Measurements from ENCODE around the gene UBAC2.
A peak's percentile ranks its signal among the peaks of the same experiment; 100 is the strongest.

The UBAC2 gene

DNA sequence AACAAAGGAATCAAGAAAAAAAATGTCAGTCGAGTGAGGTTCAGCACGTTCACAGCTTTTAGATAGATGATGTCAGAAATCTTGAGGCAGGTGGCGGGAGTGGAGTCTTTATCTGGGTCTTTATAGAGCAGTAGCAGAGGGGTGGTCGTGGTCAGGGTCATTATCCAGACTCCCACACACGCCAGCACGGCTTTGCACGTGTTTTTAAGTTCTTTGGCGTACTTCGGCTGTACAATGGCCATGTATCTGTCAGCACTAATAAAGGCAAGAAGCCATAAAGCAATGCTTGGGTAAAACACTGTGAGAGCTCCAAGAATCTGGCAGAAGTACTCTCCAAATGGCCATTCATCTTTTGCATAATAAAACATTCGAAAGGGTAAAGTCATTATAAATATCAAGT lies 54.6 kb downstream of the UBAC2 start:
- Mint-ChIP-seq H3K27ac (no peak overlapping the region), H3K9me3 (no peaks in the 10 kb centered on the region), H3K4me1 (peaks cover 71% of the 10 kb centered on the region), H3K27me3 (no peaks in the 10 kb centered on the region), H3K36me3 (peaks cover 54% of the 10 kb centered on the region), H3K4me3 (peak overlapping the region; percentile 31)
- DNase-seq, result no peak
- CTCF ChIA-PET, result interaction anchor here (0.7 to 1.7 kb wide), 9 partner anchors 10 to 182 kb away, joined by 3 to 8 read pairs (median 4); no protein-coding TSS in a partner anchor

DNA sequence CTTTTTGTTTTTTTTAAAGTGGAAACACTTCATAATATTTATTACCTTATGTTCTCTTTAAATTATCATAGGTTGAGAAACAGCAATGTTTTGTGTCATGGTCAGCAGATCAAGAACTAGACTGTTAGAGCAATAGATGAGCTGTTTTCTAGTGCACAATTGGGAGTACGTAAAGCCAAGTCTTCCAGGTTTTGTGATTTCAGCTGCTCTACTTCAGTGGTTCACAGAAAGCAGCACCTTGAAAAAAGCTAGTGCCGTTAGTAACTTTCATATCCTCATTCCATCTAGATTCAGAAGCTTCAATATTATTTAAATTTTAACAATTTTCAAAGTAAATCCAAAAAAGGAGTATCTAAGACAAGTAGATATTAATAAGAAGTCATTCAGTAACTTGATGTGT lies 55.6 kb downstream of the UBAC2 start:
- peaks cover 75% of the 10 kb centered on the region for H3K4me1 Mint-ChIP-seq
- peak overlapping the region; percentile 77 for H3K27ac Mint-ChIP-seq
- H3K9me3 Mint-ChIP-seq, result no peaks in the 10 kb centered on the region
- peaks cover 52% of the 10 kb centered on the region for H3K36me3 Mint-ChIP-seq
- no peaks in the 10 kb centered on the region for H3K27me3 Mint-ChIP-seq
- peak overlapping the region; percentile 75 for H3K4me3 Mint-ChIP-seq
- DNase-seq, result no peak
- CTCF ChIA-PET, result interaction anchor here (0.7 to 1.7 kb wide), 9 partner anchors 10 to 451 kb away, joined by 3 to 8 read pairs (median 4); no protein-coding TSS in a partner anchor

DNA sequence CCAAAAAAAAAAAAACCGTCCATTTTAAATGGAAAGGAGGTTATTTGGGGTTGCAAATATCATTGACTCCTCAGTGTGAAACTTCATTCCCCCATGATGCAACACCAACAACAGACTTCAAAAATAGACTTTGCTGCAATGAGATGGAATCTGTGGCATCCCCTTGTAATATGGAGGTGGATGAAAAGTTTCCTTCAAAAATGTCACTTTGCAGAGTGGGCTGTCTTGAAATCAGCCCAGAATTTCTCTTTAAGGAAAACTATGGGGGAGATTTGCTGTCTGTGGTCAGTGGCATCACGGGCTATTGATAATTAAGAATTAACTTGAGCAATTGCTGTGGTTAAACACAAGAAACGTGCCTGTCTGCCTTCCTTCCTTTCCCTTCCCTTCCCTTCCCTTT lies 56.1 kb downstream of the UBAC2 start:
- Mint-ChIP-seq H3K36me3 (peaks cover 50% of the 10 kb centered on the region), H3K9me3 (no peaks in the 10 kb centered on the region), H3K4me1 (peaks cover 73% of the 10 kb centered on the region), H3K27me3 (no peaks in the 10 kb centered on the region), H3K27ac (peak overlapping the region; percentile 77), H3K4me3 (peak overlapping the region; percentile 75)
- no peak for DNase-seq
- CTCF ChIA-PET, result interaction anchor here (0.7 to 1.7 kb wide), 5 partner anchors 12 to 452 kb away, joined by 3 to 8 read pairs (median 4); no protein-coding TSS in a partner anchor

DNA sequence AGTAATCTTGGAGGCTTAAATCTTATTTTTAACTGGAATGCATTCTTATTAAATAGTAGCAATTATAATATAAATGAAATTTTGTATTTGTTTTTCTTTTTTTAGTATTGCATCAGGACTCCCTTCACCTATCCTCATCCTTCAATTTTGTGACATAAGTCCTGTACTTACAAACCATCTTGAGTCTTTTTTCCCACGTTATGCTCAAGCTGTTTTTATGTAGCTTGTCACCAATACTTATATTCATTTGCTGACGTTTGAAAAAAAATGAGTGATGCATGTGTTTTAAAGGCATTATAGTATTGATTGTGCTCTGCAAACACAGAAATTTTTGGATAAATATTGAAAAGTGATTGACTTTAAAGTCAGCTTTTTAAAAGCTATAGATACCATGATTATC lies 56.6 kb downstream of the UBAC2 start:
- H3K9me3 Mint-ChIP-seq, result no peaks in the 10 kb centered on the region
- no peak for DNase-seq
- CTCF ChIA-PET, result interaction anchor here (0.7 to 1.8 kb wide), 6 partner anchors 9 to 81 kb away, joined by 3 to 10 read pairs (median 4); partner anchors contain the start of gene UBAC2
- H3K27me3 Mint-ChIP-seq, result no peaks in the 10 kb centered on the region
- H3K27ac Mint-ChIP-seq, result peak overlapping the region; percentile 79
- H3K36me3 Mint-ChIP-seq, result peaks cover 48% of the 10 kb centered on the region
- peaks cover 71% of the 10 kb centered on the region for H3K4me1 Mint-ChIP-seq
- peak overlapping the region; percentile 75 for H3K4me3 Mint-ChIP-seq

DNA sequence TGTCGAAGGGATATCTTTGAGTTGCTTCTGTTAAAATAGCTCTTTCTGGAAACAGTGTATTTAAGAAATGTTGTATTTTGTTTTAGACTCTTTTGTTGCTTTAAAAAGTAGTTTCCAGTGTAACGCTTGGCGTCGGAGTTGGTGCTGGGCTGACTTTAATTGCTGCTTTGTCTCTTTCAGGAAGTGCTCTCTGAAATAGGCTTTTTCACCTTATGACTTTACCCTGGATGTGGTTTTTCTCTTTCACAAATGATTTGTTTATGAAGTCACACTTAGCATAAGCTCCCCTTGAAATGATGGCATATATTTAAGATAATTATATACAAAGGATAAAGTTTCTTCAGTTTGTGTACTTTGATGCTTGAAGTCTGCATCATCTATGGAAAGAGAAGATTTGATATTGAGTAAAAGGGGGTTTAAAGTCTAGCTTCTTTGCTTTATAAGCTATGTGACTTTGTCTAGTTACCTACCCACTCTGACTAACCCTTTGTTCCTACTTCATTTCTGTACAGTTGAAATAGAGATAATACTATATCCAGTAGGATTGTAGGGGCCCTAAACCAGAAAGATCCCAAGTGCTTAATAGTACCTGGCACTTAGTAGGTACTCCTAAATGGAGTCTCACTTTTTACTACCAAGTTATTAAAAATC lies 57.7 kb downstream of the UBAC2 start, which contains the start of gene GPR18:
Gene GPR18 (minus strand): TSS at position 170 of the 651 bp plus-strand sequence. CDS start 2,507 bp downstream, outside the sequence.
- H3K4me1 Mint-ChIP-seq, result peaks cover 72% of the 10 kb centered on the region
- CTCF ChIA-PET, result interaction anchor here (0.6 to 1.8 kb wide), 7 partner anchors 10 to 82 kb away, joined by 3 to 10 read pairs (median 3); no protein-coding TSS in a partner anchor
- peaks cover 47% of the 10 kb centered on the region for H3K36me3 Mint-ChIP-seq
- H3K27me3 Mint-ChIP-seq, result no peaks in the 10 kb centered on the region
- peak within 1 kb of the TSS; percentile 83 for H3K4me3 Mint-ChIP-seq
- peak; percentile 56 for DNase-seq
- no peaks in the 10 kb centered on the region for H3K9me3 Mint-ChIP-seq
- peak within 1 kb of the TSS; percentile 94 for H3K27ac Mint-ChIP-seq

DNA sequence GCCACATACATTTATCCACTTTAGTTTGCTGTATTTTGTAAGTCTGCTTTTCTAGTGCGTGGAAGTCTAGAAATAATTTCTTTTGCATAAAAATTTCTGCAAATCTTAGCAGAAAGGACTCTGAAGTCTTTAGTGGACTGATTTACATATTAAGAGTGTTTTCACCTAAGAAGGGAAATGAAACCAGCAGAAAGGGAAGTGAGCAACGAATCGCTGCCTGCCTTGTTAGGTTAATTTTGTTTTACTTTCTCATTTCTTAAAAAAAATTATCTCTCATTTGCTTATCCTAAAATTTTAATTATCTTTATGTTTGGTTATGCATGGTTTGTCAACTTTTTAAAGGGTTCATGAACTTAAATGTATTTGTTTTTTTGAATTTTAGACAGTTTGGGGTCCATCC lies 58.3 kb downstream of the UBAC2 start:
- peak; percentile 55 for DNase-seq
- CTCF ChIA-PET, result interaction anchor here (1.2 to 2.6 kb wide), 6 partner anchors 10 to 82 kb away, joined by 4 to 11 read pairs (median 7); partner anchors contain the start of gene UBAC2

DNA sequence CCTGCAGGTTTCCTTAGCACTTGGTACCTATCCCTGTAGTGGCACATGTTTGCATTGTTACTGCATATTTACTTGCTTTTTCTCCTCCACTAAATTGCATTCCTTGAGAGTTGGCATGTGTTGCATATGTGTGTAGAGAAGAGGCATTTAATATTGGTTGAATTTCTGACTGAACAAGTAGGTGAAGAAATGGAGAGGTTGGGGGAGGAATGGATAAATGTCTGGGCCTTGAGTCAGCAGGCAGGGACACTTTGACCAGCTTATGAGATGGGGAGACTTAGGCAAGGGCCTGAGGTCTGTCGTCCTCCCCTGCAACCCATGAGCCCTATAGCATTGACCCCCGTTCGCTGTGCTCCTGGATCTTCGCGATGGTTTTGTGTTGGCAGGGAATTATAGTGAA lies 59.6 kb downstream of the UBAC2 start:
- Mint-ChIP-seq H3K36me3 (peaks cover 32% of the 10 kb centered on the region), H3K4me1 (peaks cover 75% of the 10 kb centered on the region), H3K27ac (peak overlapping the region; percentile 94), H3K27me3 (no peaks in the 10 kb centered on the region), H3K4me3 (no peak overlapping the region), H3K9me3 (no peaks in the 10 kb centered on the region)
- CTCF ChIA-PET, result interaction anchor here (1.1 to 2.6 kb wide), 7 partner anchors 9 to 177 kb away, joined by 3 to 11 read pairs (median 4); partner anchors contain the start of gene UBAC2
- DNase-seq, result no peak

More for the DNA sequence above, 58.3 kb downstream of the UBAC2 start:
- Mint-ChIP-seq H3K9me3 (no peaks in the 10 kb centered on the region), H3K27ac (peak overlapping the region; percentile 94), H3K4me3 (peak overlapping the region; percentile 83), H3K4me1 (peaks cover 74% of the 10 kb centered on the region), H3K36me3 (peaks cover 42% of the 10 kb centered on the region), H3K27me3 (no peaks in the 10 kb centered on the region)

DNA sequence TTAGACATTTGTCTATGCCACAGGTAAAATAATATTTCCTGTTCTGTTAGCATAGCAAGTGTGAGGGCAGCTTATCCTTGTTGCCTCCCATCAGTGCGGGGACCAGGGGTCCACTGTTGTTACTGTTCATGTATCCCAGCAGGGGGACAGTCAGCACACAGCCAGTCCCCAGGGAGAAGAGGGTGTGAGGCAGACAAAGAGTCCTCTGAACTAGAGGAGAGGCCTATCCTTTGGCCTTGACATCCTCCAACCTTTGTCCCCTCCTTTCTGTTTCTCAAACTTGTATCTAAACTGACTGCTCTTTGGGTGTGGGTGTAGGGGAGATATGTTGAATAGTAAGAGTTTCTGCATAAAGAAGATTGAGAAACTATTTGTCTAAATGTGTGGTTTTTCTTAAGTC lies 60.4 kb downstream of the UBAC2 start:
- no peak for DNase-seq
- no peak overlapping the region for H3K4me3 Mint-ChIP-seq
- CTCF ChIA-PET, result interaction anchor here (0.7 to 2.6 kb wide), 3 partner anchors 8 to 146 kb away, joined by 3 to 11 read pairs (median 9); no protein-coding TSS in a partner anchor
- H3K9me3 Mint-ChIP-seq, result no peaks in the 10 kb centered on the region
- peaks cover 33% of the 10 kb centered on the region for H3K36me3 Mint-ChIP-seq
- peaks cover 74% of the 10 kb centered on the region for H3K4me1 Mint-ChIP-seq
- H3K27ac Mint-ChIP-seq, result peak overlapping the region; percentile 35
- H3K27me3 Mint-ChIP-seq, result no peaks in the 10 kb centered on the region

DNA sequence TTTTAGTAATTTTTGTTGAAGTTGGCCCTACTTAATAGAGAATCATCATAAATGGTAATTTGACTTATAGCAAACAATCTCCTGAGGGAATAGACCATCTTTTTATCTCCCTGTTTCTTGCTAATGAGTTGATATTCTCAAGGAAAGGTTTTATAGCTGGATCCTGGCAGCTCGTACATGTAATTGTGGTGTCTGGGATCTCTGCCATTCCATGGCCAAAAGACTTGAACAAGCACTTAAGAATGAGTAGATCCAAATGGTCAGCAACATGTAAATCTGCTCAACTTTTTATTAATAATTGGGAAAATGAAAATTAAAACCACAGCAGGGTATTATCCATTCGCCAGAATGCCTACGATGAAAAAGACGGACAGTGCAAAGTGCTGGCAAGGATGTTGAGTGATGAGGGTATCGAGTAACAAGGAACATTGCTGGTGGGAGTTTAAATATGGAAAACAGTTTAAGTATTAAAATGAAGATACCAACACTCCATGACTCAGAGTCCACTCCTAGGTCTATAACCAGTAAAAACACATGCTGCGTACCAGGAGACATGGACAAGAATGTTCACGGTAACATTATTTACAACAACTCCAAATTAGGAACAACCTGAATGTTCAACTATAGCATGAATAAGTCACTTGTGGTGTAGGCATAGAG lies 62.6 kb downstream of the UBAC2 start:
- Mint-ChIP-seq H3K4me1 (peaks cover 66% of the 10 kb centered on the region), H3K27ac (no peak overlapping the region)
- CTCF ChIA-PET, result interaction anchor here (1.0 to 10.4 kb wide), 7 partner anchors 59 to 173 kb away, joined by 3 to 282 read pairs (median 6); partner anchors contain the start of gene UBAC2

DNA sequence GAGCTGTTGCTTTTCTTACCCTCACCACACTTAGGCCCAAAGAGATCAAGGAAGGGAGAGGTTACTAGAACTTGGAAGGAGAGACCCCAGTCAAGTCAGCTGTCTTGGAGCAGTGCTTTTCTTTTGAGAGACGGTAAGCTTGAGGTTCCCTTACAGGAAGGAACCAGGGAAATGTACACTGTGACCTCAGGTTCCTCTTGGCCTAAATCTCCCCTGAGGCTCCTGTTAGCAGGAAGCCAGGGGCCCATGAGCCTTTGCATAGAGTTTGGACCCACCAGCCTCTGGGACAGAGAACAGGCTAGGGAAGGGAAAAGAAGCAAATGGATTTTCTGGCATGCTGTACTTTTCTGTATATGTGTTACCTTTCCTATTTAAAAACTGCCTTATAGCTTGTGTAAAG lies 63.4 kb downstream of the UBAC2 start:
- Mint-ChIP-seq H3K27ac (peak overlapping the region; percentile 34), H3K4me1 (peaks cover 58% of the 10 kb centered on the region), H3K9me3 (no peaks in the 10 kb centered on the region), H3K27me3 (no peaks in the 10 kb centered on the region), H3K36me3 (peaks cover 28% of the 10 kb centered on the region), H3K4me3 (no peak overlapping the region)
- CTCF ChIA-PET, result interaction anchor here (0.6 to 10.4 kb wide), 12 partner anchors 9 to 173 kb away, joined by 3 to 282 read pairs (median 4); partner anchors contain the start of gene UBAC2
- DNase-seq, result no peak

More for the DNA sequence above, 62.6 kb downstream of the UBAC2 start:
- H3K27me3 Mint-ChIP-seq, result no peaks in the 10 kb centered on the region
- H3K36me3 Mint-ChIP-seq, result peaks cover 28% of the 10 kb centered on the region
- H3K4me3 Mint-ChIP-seq, result no peak overlapping the region
- no peak for DNase-seq
- no peaks in the 10 kb centered on the region for H3K9me3 Mint-ChIP-seq

DNA sequence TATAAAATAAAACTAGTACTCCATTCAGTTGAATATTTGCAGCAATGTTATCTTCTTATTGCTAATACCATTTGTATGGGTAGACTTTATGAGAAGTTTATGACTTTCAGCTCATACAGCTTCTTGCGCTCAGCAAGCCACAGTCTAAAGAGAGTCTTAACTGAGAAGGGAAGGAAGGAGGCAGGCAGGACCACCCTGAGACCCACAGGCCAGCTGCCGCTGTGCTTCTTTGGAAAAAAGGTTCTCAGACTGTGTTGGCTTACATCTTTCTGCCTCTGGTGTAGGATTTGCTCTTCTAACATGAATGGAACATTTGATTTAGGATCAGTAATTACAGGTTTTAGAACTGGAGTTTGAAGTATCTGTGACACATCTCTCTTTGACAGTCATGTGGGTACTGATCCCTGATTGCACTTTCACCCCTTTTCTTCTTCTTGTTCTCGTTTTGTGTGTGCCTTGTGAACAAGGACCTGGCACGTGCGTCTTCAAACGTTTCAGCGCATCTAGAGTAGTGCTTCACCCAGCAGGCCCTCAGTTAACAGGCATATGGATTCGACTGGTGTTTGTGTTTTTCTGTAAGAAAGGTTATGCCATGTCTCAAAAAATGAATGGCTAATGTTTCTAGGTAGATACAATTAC lies 64.6 kb downstream of the UBAC2 start:
- H3K4me1 Mint-ChIP-seq, result peaks cover 53% of the 10 kb centered on the region
- CTCF ChIA-PET, result interaction anchor here (0.9 to 10.4 kb wide), 29 partner anchors 10 to 425 kb away, joined by 3 to 282 read pairs (median 6); partner anchors contain the start of gene UBAC2
- peak overlapping the region; percentile 65 for H3K27ac Mint-ChIP-seq
- H3K9me3 Mint-ChIP-seq, result no peaks in the 10 kb centered on the region
- H3K27me3 Mint-ChIP-seq, result no peaks in the 10 kb centered on the region
- peaks cover 19% of the 10 kb centered on the region for H3K36me3 Mint-ChIP-seq
- H3K4me3 Mint-ChIP-seq, result no peak overlapping the region
- DNase-seq, result no peak

DNA sequence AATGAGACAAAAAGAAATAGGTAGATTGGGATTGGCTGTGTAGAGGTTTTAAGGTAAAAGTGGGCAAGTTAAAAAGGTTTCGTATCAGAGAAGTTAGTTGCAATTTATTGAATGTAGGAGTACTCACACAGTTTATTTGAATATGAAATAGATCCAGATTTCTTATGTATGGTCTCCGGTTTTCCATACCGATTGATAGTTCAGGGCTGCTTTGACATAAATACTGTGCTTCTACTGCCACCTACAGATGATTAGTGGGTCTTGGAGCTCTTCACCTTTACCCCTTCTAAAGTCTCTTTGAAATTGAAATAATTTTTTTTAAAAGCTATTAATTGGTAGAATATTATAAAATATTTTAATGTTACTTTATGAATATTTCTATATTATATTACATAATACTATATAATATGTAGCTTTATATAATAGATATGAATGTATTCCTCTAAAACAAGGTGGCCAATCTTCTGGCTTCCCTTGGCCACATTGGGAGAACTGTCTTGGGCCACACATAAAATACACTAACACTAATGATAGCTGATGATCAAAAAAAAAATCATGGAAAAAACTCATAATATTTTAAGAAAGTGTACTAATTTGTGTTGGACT lies 65.3 kb downstream of the UBAC2 start:
- CTCF ChIA-PET, result interaction anchor here (0.6 to 10.4 kb wide), 42 partner anchors 8 to 467 kb away, joined by 3 to 282 read pairs (median 4); partner anchors contain the start of gene UBAC2
- Mint-ChIP-seq H3K27ac (peak overlapping the region; percentile 65), H3K4me1 (peaks cover 55% of the 10 kb centered on the region), H3K36me3 (peaks cover 24% of the 10 kb centered on the region), H3K4me3 (no peak overlapping the region), H3K27me3 (no peaks in the 10 kb centered on the region), H3K9me3 (no peaks in the 10 kb centered on the region)
- DNase-seq, result no peak

DNA sequence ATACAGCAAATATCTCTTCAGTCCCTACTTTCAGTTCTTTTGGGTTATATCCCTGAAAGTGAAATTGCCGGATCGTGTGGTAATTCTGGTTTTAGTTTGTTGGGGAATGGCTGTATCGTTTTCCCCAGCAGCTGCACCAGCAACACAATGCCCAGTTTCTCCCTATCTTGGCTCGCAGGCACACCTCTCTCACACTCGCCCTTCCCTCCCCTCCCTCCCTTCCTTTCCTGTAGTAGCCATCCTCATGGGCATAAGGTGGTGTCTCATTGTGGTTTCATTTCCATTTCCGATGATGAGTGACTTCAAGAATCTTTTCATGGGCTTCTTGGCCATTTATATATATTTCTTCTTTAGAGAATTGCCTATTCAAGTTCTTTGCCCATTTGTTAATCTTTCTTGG lies 66.2 kb downstream of the UBAC2 start:
- CTCF ChIA-PET, result interaction anchor here (0.8 to 10.4 kb wide), 26 partner anchors 14 to 421 kb away, joined by 3 to 282 read pairs (median 6); partner anchors contain the start of gene UBAC2
- H3K27ac Mint-ChIP-seq, result no peak overlapping the region
- no peaks in the 10 kb centered on the region for H3K27me3 Mint-ChIP-seq
- no peaks in the 10 kb centered on the region for H3K9me3 Mint-ChIP-seq
- peaks cover 57% of the 10 kb centered on the region for H3K4me1 Mint-ChIP-seq
- peaks cover 22% of the 10 kb centered on the region for H3K36me3 Mint-ChIP-seq
- H3K4me3 Mint-ChIP-seq, result no peak overlapping the region
- DNase-seq, result no peak

All from activated naive CD4-positive, alpha-beta T cell treated with anti-CD3 and anti-CD28 coated beads, Interleukin-2, amount 10 ng/mL, durations not matched to agents 7 days and 5 days (primary cell).